B cell (primary cell): ENCODE data around the gene CST9.

Experiments
- CTCF ChIP-seq: fragments of 200-600 bp; IDR thresholded peaks from one replicate; pipeline ENCODE4 v1.8.0; 2022; ENCODE audit warnings: antibody characterized with exemption, mild to moderate bottlenecking
- EZH2 ChIP-seq: IDR thresholded peaks from 2 replicates; pipeline ENCODE4 v1.6.1; 2012; ENCODE audit warnings: borderline replicate concordance, low read depth, mild to moderate bottlenecking, moderate library complexity, low read length; ENCODE audit not compliant: insufficient read depth, poor library complexity, severe bottlenecking

- TF ChIP-seq CTCF (no peak), EZH2 (no peak)
Measured at GRCh38 chr20:23625236-23625964, 19.7 kb upstream of the CST9 start.
